GM21717 (cell line): ENCODE results near the gene PDGFA.

Source experiments
- ATAC-seq: cut with Tn5 transposase; IDR thresholded peaks from one replicate; pipeline ENCODE4 v1.9.1; 2021; ENCODE audit warnings: mild to moderate bottlenecking, moderate library complexity; ENCODE audit not compliant: unreplicated experiment

Gene PDGFA

DNA sequence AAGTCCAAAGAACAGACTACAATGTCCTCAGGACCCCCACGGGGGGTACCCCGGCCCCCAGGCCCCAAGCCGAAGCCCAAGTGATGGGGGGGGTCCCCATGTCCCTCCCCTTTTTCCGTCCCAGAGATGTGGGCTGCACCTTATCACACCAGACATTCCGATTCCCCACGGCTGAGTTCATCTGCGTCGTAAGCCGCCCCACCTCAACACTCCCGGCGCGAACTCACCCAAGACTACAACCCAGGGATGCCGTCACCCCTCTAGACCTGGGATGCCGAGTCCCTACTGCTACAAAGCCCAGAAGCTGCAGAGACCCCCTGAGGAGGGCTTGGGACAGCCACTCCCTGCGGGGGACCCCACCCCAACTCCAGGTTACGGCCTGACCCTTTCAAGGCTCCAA lies 14.5 kb downstream of the PDGFA start:
- no peak for ATAC-seq

DNA sequence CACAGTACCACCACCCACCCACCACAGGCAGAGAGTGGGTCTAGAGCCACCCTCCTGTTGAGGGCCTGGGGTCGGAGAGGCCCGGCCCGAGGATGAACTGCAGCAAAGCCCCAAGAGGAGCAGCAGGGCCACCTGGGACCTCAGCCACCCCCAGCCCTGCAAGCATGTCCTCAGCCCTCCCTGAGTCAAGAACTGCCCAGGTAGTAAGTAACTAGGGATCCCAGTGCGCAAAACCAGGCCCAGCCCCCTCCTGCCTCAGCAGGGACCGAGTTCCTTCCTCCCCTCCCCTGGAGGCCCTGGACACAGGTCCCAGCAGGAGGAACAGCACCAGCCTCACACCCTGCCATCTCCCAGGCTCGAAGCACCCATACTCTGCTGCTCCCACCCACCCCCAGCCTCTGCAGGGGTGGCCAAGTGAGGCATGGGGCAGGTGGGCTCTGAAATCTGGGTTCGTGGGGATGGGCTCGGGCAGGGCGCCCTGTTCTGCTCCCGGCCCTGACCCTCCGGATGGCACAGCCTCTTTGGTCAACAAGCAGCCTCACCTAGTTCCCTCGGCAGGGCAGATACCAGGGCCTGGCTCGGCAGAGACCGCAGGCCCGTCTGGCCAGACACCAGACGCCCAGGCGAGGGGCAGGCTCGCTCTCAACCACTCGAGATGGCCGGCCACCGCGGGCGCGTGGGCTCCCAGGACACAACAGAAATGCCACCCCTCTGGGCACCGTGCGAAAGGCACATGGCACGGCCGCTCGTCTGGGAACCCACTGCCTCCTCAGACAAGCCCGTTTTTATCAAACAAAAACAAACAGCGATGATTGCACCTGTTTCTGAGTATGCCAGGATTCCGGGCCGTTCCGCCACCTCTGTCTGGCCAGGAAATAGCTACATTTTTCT lies 15.2 kb downstream of the PDGFA start:
- no peak for ATAC-seq

DNA sequence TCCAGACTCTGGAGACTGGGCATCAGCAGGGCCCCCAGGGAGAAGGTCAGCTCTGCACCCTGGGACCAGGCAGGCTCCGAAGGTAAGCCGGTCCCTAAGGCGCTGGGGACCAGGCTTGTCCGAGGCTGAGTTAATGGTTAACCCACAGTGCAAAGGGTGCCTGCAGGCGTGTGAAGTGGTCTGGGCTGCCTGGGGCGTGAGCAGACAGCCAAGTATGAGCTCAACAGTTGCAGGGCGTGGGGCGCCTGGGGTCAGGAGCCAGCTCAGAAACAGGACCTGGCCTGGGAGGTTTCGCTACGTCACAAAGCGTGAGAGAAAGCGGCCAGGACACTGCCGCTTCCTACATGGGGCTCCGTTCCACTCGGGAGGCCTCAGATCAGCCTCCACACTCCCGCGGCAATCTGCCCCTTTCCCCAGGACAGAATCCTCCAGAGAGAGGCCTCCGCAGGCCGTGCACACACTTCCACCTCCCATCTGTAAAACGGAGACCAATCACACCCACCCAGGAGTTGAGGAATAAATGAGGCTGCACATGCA lies 16.0 kb downstream of the PDGFA start:
- no peak for ATAC-seq

DNA sequence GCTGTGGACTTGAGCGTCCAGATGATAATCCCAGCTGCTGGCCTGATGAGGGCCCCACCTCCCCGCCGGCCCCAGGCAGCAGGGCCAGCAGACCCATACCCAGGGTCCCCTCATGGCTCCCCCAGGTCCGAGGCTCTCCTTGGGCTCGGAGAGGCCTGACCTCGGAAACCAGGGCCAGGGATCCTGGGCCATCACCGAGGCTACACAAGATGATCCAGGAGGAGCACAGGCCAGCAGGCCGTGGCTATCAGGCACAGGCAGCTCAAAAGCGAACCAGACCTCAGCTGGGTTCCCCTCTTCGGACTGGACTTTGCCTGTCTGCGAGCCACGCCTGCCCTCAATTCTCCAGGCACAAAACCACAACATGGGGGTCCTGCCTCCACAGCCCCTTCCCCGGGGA lies 17.4 kb downstream of the PDGFA start:
- no peak for ATAC-seq

DNA sequence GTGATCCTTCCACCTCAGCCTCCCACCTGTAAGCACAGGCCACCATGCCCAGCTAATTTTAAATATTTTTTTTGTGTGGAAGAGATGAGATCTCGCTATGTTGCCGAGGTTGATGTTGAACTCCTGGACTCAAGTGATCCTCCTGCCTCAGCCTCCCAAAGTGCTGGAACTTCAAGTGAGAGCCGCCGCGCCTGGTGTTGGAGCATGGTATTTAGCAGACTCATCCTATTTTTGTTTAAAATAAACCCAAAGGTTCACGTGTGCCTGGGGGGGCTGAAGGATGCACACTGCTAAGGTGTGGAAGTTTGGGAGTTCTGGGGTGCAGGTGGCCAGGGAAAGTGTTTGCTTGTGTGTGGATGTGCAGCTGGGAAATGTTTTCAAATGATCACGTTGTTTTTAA lies 18.1 kb downstream of the PDGFA start:
- no peak for ATAC-seq

DNA sequence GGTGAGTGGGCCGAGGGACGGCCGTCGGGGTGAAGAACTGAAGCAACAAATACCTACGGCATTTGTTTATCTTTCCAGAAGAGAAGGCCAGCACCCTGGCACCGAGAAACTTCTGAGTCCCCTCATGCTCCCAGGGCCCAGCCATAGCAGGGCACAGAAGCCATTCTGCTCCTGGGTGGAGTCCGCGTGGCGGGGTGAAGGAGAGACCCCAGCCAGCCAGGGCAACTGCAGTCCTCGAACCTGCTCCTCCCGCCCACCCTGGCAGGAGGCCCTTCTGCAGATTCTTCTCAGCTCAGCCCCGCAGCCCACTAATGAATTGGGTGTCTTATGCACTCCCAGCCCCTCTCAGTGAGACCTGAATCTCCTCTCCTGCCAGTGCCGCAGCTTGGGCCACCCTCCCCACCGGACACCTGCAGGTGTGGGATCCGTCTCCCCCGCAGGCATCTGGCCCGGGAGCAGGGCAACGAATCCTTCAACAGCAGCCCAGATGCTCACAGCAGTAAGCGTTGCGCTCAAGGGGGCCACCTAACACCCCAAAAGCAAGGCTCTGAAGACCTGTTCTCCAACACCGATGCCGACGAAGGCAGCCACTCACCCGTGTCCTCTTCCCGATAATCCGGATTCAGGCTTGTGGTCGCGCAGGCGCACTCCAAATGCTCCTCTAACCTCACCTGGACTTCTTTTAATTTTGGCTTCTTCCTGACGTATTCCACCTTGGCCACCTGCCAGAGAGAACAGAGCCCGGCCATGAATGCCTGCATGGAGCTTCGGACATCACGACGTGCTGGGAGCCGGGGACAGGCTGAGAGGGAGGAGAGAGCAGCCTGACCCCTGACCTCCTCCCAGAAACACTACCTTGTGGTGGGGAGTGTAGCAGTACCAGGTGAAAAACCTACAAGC lies 18.9 kb downstream of the PDGFA start:
- ATAC-seq = no peak

DNA sequence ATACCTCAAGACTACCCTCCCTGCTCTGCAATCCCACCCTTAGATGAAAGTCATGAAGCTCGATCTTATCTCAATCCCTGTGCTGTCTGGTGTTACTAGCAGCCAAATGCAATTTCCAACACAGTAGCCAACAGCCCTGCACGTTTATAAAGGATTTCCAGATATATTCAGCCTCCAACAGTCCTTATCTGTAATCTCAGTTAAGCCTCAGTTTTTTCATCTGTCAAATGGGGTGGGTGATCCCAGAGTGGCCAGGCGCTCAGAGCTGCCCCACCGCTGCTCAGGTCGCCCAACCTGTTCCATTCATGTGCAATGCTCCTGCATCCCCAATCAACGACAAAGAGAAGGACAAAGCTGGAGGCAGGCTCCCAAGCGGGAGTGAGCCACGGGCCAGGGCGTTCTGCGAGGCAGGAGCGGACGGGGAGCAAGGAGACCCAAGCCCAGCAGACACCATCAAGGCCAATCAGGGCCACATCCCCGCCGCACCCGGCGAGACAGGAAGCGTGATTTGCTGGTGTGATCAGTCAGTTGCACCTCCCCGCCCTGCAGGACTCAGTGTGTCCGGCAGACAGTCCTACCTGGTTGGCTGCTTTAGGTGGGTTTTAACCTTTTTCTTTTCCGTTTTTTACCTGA lies 19.7 kb downstream of the PDGFA start:
- no peak for ATAC-seq

DNA sequence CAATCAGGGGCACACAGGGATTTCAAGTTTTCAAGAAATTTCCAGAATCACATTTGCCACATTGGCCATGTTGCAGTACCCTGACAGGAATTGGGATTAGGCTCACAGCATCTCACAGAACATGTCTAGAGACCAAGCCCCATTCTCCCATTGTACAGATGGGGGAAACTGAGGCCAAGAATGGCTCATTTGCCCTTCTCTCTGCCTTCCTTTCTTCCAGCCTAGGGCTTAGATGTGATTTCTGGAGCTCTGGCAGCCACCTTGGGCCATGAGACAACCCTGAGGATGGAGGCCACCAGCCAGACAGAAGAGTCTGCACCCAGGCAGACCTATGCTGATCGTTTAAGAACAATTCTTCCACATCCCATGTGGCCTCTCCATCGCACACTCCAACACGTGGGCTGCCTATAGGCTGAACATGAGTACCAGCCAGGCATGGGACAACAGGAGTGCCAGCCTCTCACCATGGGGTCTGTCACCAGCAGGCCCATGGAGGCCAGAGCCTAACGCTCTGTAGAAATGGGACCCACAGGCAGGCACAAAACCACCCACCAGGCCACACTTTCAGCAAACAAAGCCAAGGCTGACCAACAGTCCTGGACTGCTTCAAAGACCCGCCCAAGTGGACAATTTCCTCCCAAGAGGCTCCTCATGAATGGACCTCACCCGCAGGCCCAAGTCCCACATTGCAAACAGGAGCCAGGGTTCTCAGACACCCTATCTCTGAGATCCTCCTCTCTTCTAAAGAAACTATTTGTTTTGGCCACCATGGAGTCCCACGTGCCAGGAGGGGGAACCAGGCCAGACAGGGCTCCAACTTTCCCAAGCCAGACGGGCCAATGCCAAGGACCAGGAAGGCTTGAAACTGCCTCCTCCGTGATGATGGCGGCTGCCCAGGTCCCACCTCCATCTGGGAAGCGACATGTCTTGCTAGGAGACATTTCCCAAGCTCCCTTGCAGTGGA lies 20.7 kb downstream of the PDGFA start:
- ATAC-seq = no peak

DNA sequence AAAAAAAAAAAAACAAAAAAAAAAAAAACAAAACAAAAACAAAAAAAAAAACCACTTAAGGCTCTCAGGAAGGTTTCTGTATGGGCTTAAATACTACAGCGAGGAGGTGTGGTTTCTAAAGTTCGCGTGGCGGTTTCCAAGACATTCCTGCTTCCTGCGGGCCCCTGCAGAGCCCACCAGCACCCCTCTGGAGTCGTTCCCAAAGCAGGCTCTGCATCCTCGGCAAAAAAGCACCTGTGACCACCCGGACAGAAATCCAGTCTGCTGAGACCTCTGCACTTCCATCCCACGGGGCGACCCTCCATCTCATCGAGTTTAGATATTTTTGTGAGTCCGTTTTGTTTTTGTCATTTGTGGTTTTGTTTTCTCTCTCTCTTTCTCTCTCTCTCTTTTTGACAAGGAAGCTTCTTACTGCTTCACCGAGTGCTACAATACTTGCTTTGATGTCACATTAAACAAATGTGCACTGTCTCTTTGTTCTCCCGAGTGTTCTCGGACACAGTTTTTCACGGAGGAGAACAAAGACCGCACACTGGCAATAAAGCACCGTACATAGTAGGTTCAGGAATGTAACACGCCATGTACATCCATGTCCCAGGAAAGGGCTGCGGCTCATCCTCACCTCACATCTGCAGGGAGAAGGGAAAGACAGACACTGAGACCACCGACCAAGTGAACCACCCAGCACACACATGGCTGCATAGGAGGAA lies 21.5 kb downstream of the PDGFA start:
- ATAC-seq = no peak

DNA sequence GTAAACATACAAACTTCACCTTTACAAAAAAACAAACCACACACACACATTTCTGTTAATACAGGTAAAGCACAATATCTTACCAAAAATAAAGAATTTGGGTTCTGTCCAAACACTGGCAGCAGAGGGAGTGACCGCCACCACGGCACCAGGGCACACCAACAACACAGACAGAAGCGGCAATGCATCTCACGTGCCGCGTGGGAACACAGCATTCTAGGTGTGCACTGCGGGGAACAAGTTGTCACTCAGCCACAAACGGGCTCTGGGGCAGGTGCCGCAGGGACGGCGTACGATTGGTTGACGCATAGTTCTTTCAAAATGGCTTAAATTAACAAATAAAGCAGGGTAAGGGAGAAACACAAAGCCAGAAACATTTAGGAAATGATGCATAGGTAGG lies 22.3 kb downstream of the PDGFA start:
- ATAC-seq = no peak

DNA sequence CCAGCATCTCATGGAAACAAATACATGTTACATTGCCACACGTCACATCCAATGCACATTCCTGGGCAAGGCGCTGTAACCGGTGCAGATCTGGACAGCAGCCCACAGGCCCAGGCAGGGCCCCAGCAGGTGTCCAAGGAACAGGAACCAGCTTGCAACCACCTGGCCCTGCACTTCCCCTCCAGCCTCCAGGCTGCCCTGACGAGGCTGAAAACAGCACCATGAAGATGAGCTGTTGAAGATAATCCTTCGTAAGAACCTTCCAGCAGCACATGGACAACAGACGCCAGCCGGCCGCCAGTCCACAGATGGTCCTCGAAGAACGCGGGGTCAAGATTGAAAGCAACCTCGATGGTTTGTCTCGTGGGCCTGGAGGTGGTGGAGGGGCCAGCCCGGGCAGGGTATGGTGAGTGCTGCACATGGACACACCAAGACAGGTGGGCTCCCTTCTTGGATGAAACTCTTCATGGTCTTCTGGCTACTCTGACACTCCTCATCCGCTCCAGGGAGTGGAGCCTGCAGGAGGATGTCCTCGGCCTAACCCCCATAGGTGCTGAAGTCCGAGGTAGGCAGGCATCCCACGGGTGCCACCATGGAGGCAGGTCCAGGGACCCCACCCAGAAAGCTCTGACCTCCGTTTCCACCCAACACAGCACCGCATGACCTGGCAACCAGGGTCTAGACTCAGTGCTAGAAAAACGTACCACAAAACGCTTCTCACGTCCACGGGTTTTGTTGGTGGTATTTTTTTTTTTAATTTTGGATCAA lies 22.9 kb downstream of the PDGFA start:
- no peak for ATAC-seq

DNA sequence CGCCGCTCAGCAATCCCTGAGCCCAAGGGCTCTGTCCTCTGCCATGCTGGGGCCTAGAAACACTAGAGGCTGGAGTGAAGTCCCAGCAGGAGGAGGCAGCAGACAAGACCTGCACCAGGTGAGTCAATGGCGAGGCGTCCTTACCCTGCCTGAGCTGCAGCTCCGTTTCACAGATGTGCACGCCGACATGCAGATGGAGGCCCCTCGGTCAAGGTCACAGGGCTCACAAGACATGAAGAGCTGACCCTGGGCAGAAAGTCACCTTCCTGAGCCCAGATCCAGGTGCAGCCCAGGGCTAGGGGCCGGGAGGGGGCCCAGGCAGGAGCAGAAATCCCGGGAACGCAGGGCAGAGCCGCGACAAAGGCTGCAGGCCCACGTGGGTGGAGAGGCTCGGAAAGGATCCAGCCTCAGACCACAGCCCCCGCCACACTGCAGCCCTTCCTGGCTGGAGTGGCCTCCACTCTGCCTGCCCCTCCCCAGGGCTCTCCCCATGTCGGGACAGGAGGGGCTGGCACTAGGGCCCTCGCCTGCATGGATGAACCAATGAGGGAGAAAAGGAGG lies 23.8 kb downstream of the PDGFA start:
- no peak for ATAC-seq

DNA sequence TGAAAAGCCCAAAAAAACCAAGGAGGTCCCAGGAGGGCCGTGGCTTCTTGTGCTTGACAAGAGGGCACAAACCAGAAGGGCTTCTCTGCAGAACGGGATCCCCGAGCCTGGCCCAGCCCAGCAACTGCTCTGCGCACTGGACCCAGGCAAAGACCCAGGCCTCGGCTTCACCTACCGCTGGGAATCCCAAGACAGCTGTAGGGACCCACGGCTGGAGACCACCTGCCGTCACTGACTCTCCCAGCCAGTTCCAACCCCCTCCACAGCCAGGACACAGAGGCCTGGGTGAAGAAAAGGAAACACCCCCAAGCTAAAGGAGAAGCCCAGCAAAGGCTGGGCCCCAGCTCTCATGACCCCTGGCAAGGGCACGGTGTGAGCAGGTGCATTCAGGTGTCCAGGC lies 24.3 kb downstream of the PDGFA start:
- no peak for ATAC-seq

DNA sequence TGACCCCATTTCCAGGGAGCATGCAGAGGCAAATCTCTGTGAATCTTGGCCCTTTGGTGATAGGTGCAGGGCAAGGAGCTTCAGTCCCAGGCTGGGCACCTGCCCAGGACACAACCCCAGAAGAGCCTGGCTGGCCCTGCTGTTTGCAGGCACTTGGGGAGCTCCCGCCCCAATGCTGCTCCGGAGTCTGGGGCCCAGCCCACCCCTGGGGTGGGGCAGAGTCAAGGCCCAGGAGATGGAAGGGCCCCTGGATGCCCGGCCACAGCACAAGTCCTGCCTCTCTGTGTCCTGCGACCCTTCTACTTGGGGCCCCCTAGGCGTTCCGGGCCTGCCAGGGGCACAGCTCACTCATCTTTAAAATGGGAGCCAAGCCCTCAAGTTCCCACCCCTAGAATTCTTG lies 24.7 kb downstream of the PDGFA start:
- no peak for ATAC-seq

DNA sequence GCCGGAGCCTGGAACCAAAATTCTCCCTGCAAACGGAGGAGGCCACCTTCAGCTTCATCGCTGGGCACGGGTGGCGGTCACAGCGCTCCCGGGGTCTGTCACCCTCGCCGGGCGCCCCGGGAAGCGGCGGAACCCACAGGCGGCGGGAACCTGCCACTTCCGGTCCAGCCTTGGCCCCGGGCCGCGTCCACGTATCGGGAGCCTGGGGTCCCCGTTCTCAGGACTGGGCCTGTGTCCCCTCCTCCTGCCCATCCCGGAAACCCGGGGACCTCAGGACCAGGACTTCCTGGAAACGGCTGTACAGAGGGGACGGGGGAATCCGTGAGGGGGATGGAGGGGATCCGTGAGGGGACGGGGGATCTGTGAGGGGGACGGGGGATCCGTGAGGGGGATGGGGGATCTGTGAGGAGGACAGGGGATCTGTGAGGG lies 25.4 kb downstream of the PDGFA start:
- no peak for ATAC-seq

DNA sequence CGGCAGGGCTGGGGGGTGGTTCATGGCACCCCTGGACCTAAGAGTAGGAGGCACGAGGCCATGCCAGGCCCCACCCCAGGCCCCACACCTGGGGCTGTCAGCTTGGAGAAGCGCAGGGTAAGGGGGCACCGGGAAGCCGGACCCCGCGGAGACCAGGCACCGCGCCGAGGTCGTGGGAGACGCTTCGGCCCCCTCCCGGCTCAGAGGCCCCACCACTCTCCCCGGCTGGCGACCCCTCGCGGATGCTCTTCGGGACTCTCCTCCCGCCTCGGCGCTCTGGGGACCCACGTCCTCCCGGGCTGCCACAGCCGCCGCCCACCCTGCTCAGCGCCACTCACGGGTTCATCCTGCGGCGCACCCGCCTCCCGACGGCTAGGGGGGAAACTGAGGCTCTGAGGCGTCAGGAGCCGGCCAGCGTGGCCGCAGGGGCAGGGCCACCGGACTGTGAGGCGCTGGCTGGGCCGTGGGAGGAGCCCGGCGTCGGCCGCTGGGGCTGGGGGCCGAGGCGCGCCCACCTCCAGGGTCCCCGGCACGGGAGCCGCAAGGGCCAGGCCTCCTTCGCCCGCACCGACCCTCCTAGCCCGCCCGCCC lies 25.9 kb downstream of the PDGFA start:
- ATAC-seq = no peak

DNA sequence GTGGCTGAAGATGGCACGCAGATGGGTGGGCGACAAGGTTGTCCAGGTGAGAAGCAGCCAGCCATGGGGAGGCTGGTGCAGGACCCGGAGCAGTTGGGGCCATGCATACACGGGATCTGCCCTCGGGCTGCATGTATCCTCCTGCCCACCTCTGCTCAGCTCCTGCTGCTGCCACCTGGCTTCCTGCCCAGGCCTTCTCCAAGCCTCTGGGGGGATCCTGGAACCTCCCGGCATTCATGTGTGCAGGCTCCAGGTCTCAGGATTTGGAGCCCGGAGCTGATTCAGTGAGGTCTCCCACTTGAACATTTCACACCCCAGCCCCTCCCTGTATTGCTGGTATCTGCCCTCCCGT lies 27.0 kb downstream of the PDGFA start:
- ATAC-seq = no peak
